IMR-90 (cell line): ENCODE measurements around the gene SPTB. TPM values are rescaled to one million over a fixed set of nuclear protein-coding genes. Genes with fewer than 3 reads are reported as not detected.

Experiments used
- ATAC-seq: fragments of 200-7000 bp; cut with Tn5 transposase; 2 replicates; pipeline ENCODE4 v1.9.1; 2020; ENCODE audit warnings: low read depth, mild to moderate bottlenecking, moderate library complexity
- BruUV-seq: library from RNA; stranded (reverse); fragments of 400-500 nt; replicated peaks from 2 replicates; lab custom pipeline; 2021; lab: Mats Ljungman, UMichigan
- CTCF ChIA-PET: fragments of 300-600 bp; formaldehyde crosslinking; extraction: SDS; loops from one replicate; lab custom pipeline; 2021; ENCODE audit warnings: antibody characterized with exemption; lab: Yijun Ruan, JAX
- POLR2A ChIA-PET: fragments of 300-600 bp; sonication (Branson Sonifier 250); formaldehyde crosslinking; loops from one replicate; lab custom pipeline; 2022; ENCODE audit warnings: antibody characterized with exemption; ENCODE audit not compliant: unreplicated experiment; lab: Charles Lee
- DNase-seq: peaks from one replicate; pipeline ENCODE4 v3.0.0; 2013
- H2AFZ ChIP-seq: replicated peaks from 2 replicates; pipeline ENCODE3; 2013; ENCODE audit warnings: low read length, mild to moderate bottlenecking; ENCODE audit not compliant: poor library complexity
- H2AK5ac ChIP-seq: 2 replicates; pipeline ENCODE4 v1.6.1; 2013; ENCODE audit warnings: low read depth, low read length, inconsistent platforms
- H2AK9ac ChIP-seq: replicated peaks from 2 replicates; pipeline ENCODE3; 2013; ENCODE audit warnings: mild to moderate bottlenecking, low read depth, low read length, moderate library complexity; ENCODE audit not compliant: poor library complexity
- H2BK120ac ChIP-seq: 2 replicates; pipeline ENCODE4 v1.6.1; 2013; ENCODE audit warnings: low read depth, low read length, inconsistent platforms
- H2BK15ac ChIP-seq: 3 replicates; pipeline ENCODE4 v1.6.1; 2013; ENCODE audit warnings: low read depth, low read length, inconsistent platforms
- H2BK20ac ChIP-seq: 2 replicates; pipeline ENCODE4 v1.6.1; 2013; ENCODE audit warnings: low read depth, mild to moderate bottlenecking, inconsistent platforms, low read length, moderate library complexity
- H2BK5ac ChIP-seq: 2 replicates; pipeline ENCODE4 v1.6.1; 2013; ENCODE audit warnings: mild to moderate bottlenecking, low read depth, low read length, inconsistent platforms; ENCODE audit not compliant: poor library complexity, severe bottlenecking
- H3K14ac ChIP-seq: replicated peaks from 2 replicates; pipeline ENCODE4 v1.6.1; 2013; ENCODE audit warnings: low read depth, low read length, inconsistent platforms
- H3K18ac ChIP-seq: 2 replicates; pipeline ENCODE4 v1.6.1; 2013; ENCODE audit warnings: low read depth, low read length, control low read depth
- H3K23ac ChIP-seq: 2 replicates; pipeline ENCODE4 v1.6.1; 2013; ENCODE audit warnings: low read depth, low read length, inconsistent platforms
- H3K27ac ChIP-seq: 2 replicates; pipeline ENCODE4 v1.5.1; 2013; ENCODE audit warnings: mild to moderate bottlenecking, control low read depth, low read length; ENCODE audit not compliant: insufficient read depth
- H3K27me3 ChIP-seq: 2 replicates; pipeline ENCODE4 v1.6.1; 2013; ENCODE audit warnings: low read length; ENCODE audit not compliant: control insufficient read depth, insufficient read depth
- H3K36me3 ChIP-seq: 2 replicates; pipeline ENCODE4 v1.6.1; 2013; ENCODE audit warnings: low read length, mixed read lengths; ENCODE audit not compliant: control insufficient read depth, insufficient read depth
- H3K4ac ChIP-seq: 2 replicates; pipeline ENCODE4 v1.6.1; 2013; ENCODE audit warnings: low read depth, low read length, inconsistent platforms
- H3K4me1 ChIP-seq: 2 replicates; pipeline ENCODE4 v1.6.1; 2013; ENCODE audit warnings: low read length, mixed read lengths; ENCODE audit not compliant: control insufficient read depth, insufficient read depth
- H3K4me2 ChIP-seq: 2 replicates; pipeline ENCODE4 v1.6.1; 2013; ENCODE audit warnings: low read depth, mild to moderate bottlenecking, control low read depth, low read length, moderate library complexity
- H3K4me3 ChIP-seq: 2 replicates; pipeline ENCODE4 v1.5.1; 2013; ENCODE audit warnings: low read depth, mild to moderate bottlenecking, control low read depth, low read length, moderate library complexity; ENCODE audit not compliant: insufficient read depth
- H3K56ac ChIP-seq: 2 replicates; pipeline ENCODE4 v1.6.1; 2013; ENCODE audit warnings: low read length, inconsistent platforms; ENCODE audit not compliant: insufficient read depth; ENCODE audit errors: extremely low read depth
- H3K79me1 ChIP-seq, 2 experiments: 2 replicates each; pipeline ENCODE4 v1.6.1; 2013; ENCODE audit warnings: low read length in 2 of 2, inconsistent platforms in 1 of 2, low read depth in 1 of 2
- H3K9ac ChIP-seq: 2 replicates; pipeline ENCODE4 v1.6.1; 2013; ENCODE audit warnings: low read depth, low read length, control low read depth
- H3K9me1 ChIP-seq: 2 replicates; pipeline ENCODE4 v1.6.1; 2013; ENCODE audit warnings: low read length, inconsistent platforms; ENCODE audit not compliant: insufficient read depth
- H3K9me3 ChIP-seq: 2 replicates; pipeline ENCODE4 v1.6.1; 2013; ENCODE audit warnings: low read length; ENCODE audit not compliant: control insufficient read depth, insufficient read depth
- H4K20me1 ChIP-seq: 2 replicates; pipeline ENCODE4 v1.6.1; 2013; ENCODE audit warnings: low read length, inconsistent platforms; ENCODE audit not compliant: insufficient read depth
- H4K5ac ChIP-seq: 2 replicates; pipeline ENCODE4 v1.6.1; 2013; ENCODE audit warnings: mild to moderate bottlenecking, low read depth, low read length, control low read depth
- H4K8ac ChIP-seq, 2 experiments: 2 replicates each; pipeline ENCODE4 v1.6.1; 2013; ENCODE audit warnings: low read depth in 2 of 2, low read length in 2 of 2, control low read depth in 1 of 2, inconsistent platforms in 1 of 2
- H4K91ac ChIP-seq: 2 replicates; pipeline ENCODE4 v1.6.1; 2013; ENCODE audit warnings: low read depth, low read length, inconsistent platforms; ENCODE audit not compliant: insufficient read depth
- CHD1 ChIP-seq: IDR thresholded peaks from 2 replicates; pipeline ENCODE4 v1.6.1; 2012; ENCODE audit warnings: low read depth, low read length, improper control_type of control experiment
- CTCF ChIP-seq: conservative IDR thresholded peaks from 2 replicates; pipeline ENCODE4 v1.5.1; 2012; ENCODE audit warnings: mild to moderate bottlenecking, low read depth, low read length, improper control_type of control experiment
- USF2 ChIP-seq: fragments of 150-350 bp; IDR thresholded peaks from 2 replicates; pipeline ENCODE4 v1.6.1; 2017; ENCODE audit warnings: mild to moderate bottlenecking, antibody characterized with exemption, low read length, low read depth
- WGBS, 2 experiments: methylation state at CpG; one replicate each; pipeline versions ENCODE4 v1.1.5 to v1.1.7; 2013; ENCODE audit warnings: missing lambda C conversion rate in 2 of 2; ENCODE audit not compliant: insufficient read length in 1 of 2; ENCODE audit errors: extremely low coverage in 2 of 2; 5-methylcytosine and 5-hydroxymethylcytosine counted together
- dilution Hi-C: fragments of 300-500 bp; cut with HindIII; formaldehyde crosslinking; loops from one replicate; pipeline ENCODE4 v1.14.3; 2018; ENCODE audit warnings: low sequenced_read_pairs; ENCODE audit not compliant: unreplicated experiment
- in situ Hi-C: fragments of 300-500 bp; cut with MboI; formaldehyde crosslinking; loops from 3 replicates; pipeline ENCODE4 v1.14.3; 2019; ENCODE audit warnings: low sequenced_read_pairs, inconsistent platforms, mixed read lengths
- intact Hi-C: fragments of 100-400 bp; cut with micrococcal nuclease; formaldehyde crosslinking; loops from 2 replicates; pipeline ENCODE4 v1.10.0; 2022
- polyA plus RNA-seq, 3 experiments: library from polyadenylated mRNA; depleted of rRNA; stranded (reverse); fragments of >200 nt; gene quantifications; 2 replicates each; pipeline ENCODE4 v1.2.3, GENCODE V29; 2012; ENCODE audit warnings: low replicate concordance in 1 of 3
- total RNA-seq: library from RNA; depleted of rRNA; stranded (reverse); fragments of >200 nt; gene quantifications from 2 replicates; pipeline ENCODE4 v1.2.3, GENCODE V29; 2012

SPTB gene
- total and polyA plus RNA-seq, 2 of the 4 experiments (the other 2 are of a cell fraction), result under 0.01 to 0.07 TPM

GRCh38 chr14:64763801-64764621, 115.7 kb downstream of the SPTB start:
- Histone ChIP-seq H3K9ac (no peak overlapping the region), H4K8ac (peak overlapping the region; percentile 13 to 56; a peak in 2 of 4 replicates), H3K4me1 (peaks cover 38% of the 10 kb centered on the region), H2AK9ac (peak overlapping the region; percentile 4), H3K14ac (peak overlapping the region; percentile 40; the same call in 1 of the 2 replicates), H3K4me2 (no peak overlapping the region), H3K9me3 (no peaks in the 10 kb centered on the region), H2AFZ (peak overlapping the region; percentile 91), H2BK20ac (peak overlapping the region; percentile 3), H2BK15ac (0 out of 3 replicates have a peak overlapping the region, but pooled peaks have one; percentile 11), H3K27ac (no peak overlapping the region), H3K18ac (peak overlapping the region; percentile 31; the same call in 1 of the 2 replicates), H3K56ac (no peak overlapping the region), H4K5ac (peak overlapping the region; percentile 24; the same call in 1 of the 2 replicates), H3K9me1 (peaks cover 16% of the 10 kb centered on the region), H3K4me3 (no peak overlapping the region), H3K36me3 (no peaks in the 10 kb centered on the region), H4K91ac (peak overlapping the region; percentile 52; the same call in 1 of the 2 replicates), H3K27me3 (peaks cover 4% of the 10 kb centered on the region; the same call in 1 of the 2 replicates), H2BK5ac (no peak overlapping the region), H2AK5ac (peak overlapping the region; percentile 36), H2BK120ac (peak overlapping the region; percentile 67), H3K4ac (peak overlapping the region; percentile 19), H3K79me1 (no peaks in the 10 kb centered on the region), H4K20me1 (0 out of 2 replicates have a peak, but pooled peaks cover 6% of the 10 kb centered on the region), H3K23ac (no peak overlapping the region)
- 48% methylated on average over 5 of the region's 18 CpGs; no CpG with 5 or more reads in 1 of the 2 experiments for WGBS, 2 experiments
- TF ChIP-seq CTCF (0 out of 2 replicates have a peak, but pooled peaks have one; percentile 17), USF2 (peak; percentile 41), CHD1 (no peak)
- ATAC-seq (peak; percentile 3; the same call in 1 of the 2 replicates), DNase-seq (peak; percentile 55)
- in situ Hi-C loops, result loop anchor here (5.0 to 10.0 kb wide), 2 partner anchors 92 to 229 kb away; no protein-coding TSS in a partner anchor
- ChIA-PET CTCF (interaction anchor here (0.6 to 1.5 kb wide), 11 partner anchors 15 to 128 kb away, joined by 3 to 9 read pairs (median 4); no protein-coding TSS in a partner anchor), POLR2A (interaction anchor here (0.6 kb wide), 1 partner anchor 144 kb away, joined by 3 read pairs; no protein-coding TSS in a partner anchor)
- intact Hi-C loops, result loop anchor here (1.0 to 5.0 kb wide), 4 partner anchors 93 to 420 kb away; partner anchors contain the start of gene ZBTB1
- no TSS peak for BruUV-seq
- dilution Hi-C loops, result no loop called here
